Trophoblast cell (in vitro differentiated cells and primary cell): ENCODE measurements around the gene PRDX5.

Source experiments
- DNase-seq, 2 donors: peaks; one replicate each; pipeline ENCODE4 v3.0.0-alpha.2; 2016
- H2AFZ ChIP-seq: 2 replicates; pipeline ENCODE4 v1.6.1; 2013; ENCODE audit warnings: low read length, moderate library complexity, mild to moderate bottlenecking; ENCODE audit not compliant: insufficient read depth, poor library complexity
- H2AK5ac ChIP-seq: 2 replicates; pipeline ENCODE4 v1.6.1; 2013; ENCODE audit warnings: mild to moderate bottlenecking, low read length
- H2BK120ac ChIP-seq: 2 replicates; pipeline ENCODE4 v1.6.1; 2013; ENCODE audit warnings: low read length, mild to moderate bottlenecking, moderate library complexity; ENCODE audit not compliant: insufficient read depth, poor library complexity
- H2BK12ac ChIP-seq: 2 replicates; pipeline ENCODE4 v1.6.1; 2013; ENCODE audit warnings: mild to moderate bottlenecking, low read length, moderate library complexity
- H2BK5ac ChIP-seq: 2 replicates; pipeline ENCODE4 v1.6.1; 2013; ENCODE audit warnings: low read length, low read depth, moderate library complexity, mild to moderate bottlenecking; ENCODE audit not compliant: poor library complexity
- H3K14ac ChIP-seq: 2 replicates; pipeline ENCODE4 v1.6.1; 2013; ENCODE audit warnings: mild to moderate bottlenecking, low read length
- H3K18ac ChIP-seq: 2 replicates; pipeline ENCODE4 v1.6.1; 2013; ENCODE audit warnings: mild to moderate bottlenecking, low read length
- H3K23ac ChIP-seq: 2 replicates; pipeline ENCODE4 v1.6.1; 2013; ENCODE audit warnings: low read length
- H3K27ac ChIP-seq: 2 replicates; pipeline ENCODE4 v1.5.1; 2013; ENCODE audit warnings: low read depth, mild to moderate bottlenecking, inconsistent platforms, low read length, moderate library complexity
- H3K27me3 ChIP-seq: 2 replicates; pipeline ENCODE4 v1.6.1; 2013; ENCODE audit warnings: inconsistent platforms, mild to moderate bottlenecking, low read length, moderate library complexity; ENCODE audit not compliant: insufficient read depth
- H3K36me3 ChIP-seq, 2 experiments: 1 replicate in 1 of 2; 2 replicates in 1 of 2; pipeline ENCODE4 v1.6.1; 2013; ENCODE audit warnings: low read length in 2 of 2, mild to moderate bottlenecking in 2 of 2, moderate library complexity in 1 of 2; ENCODE audit not compliant: insufficient read depth in 2 of 2, control insufficient read depth in 1 of 2
- H3K4ac ChIP-seq: 2 replicates; pipeline ENCODE4 v1.6.1; 2013; ENCODE audit warnings: low read depth, mild to moderate bottlenecking, low read length, moderate library complexity
- H3K4me1 ChIP-seq, 2 experiments: 1 replicate in 1 of 2; 2 replicates in 1 of 2; pipeline ENCODE4 v1.6.1; 2013; ENCODE audit warnings: low read length in 2 of 2, mild to moderate bottlenecking in 2 of 2, moderate library complexity in 1 of 2; ENCODE audit not compliant: insufficient read depth in 2 of 2, control insufficient read depth in 1 of 2
- H3K4me2 ChIP-seq: 2 replicates; pipeline ENCODE4 v1.6.1; 2013; ENCODE audit warnings: inconsistent platforms, mild to moderate bottlenecking, low read length, moderate library complexity
- H3K4me3 ChIP-seq: 2 replicates; pipeline ENCODE4 v1.5.1; 2013; ENCODE audit warnings: mild to moderate bottlenecking, low read depth, low read length, inconsistent platforms
- H3K79me1 ChIP-seq: one replicate; pipeline ENCODE4 v1.6.1; 2013; ENCODE audit warnings: low read length
- H3K79me2 ChIP-seq: 2 replicates; pipeline ENCODE4 v1.6.1; 2013; ENCODE audit warnings: low read length, mild to moderate bottlenecking; ENCODE audit not compliant: control insufficient read depth, insufficient read depth, poor library complexity
- H3K9ac ChIP-seq: 2 replicates; pipeline ENCODE4 v1.6.1; 2013; ENCODE audit warnings: mild to moderate bottlenecking, low read length
- H3K9me3 ChIP-seq: 2 replicates; pipeline ENCODE4 v1.6.1; 2013; ENCODE audit warnings: low read depth, mild to moderate bottlenecking, control low read depth, inconsistent platforms, low read length; ENCODE audit not compliant: insufficient read depth
- H4K12ac ChIP-seq: 2 replicates; pipeline ENCODE4 v1.6.1; 2013; ENCODE audit warnings: low read depth, mild to moderate bottlenecking, low read length, moderate library complexity
- H4K8ac ChIP-seq: 2 replicates; pipeline ENCODE4 v1.6.1; 2013; ENCODE audit warnings: low read depth, mild to moderate bottlenecking, low read length, moderate library complexity
- H4K91ac ChIP-seq: one replicate; pipeline ENCODE4 v1.6.1; 2013; ENCODE audit warnings: low read depth, mild to moderate bottlenecking, low read length, moderate library complexity
- WGBS: extraction: QIAGEN DNeasy Blood & Tissue Kit; methylation state at CpG from one replicate; pipeline ENCODE4 v1.1.7; 2013; ENCODE audit warnings: missing lambda C conversion rate; ENCODE audit not compliant: insufficient read length, insufficient coverage; ENCODE audit errors: extremely low coverage; 5-methylcytosine and 5-hydroxymethylcytosine counted together

Gene PRDX5

GRCh38 chr11:64366751-64367150, 48.8 kb downstream of the PRDX5 start:
- Histone ChIP-seq H3K4ac (no peak overlapping the region), H3K9me3 (peaks cover 2% of the 10 kb centered on the region), H4K91ac (no peak overlapping the region), H3K9ac (no peak overlapping the region), H3K4me2 (no peak overlapping the region), H2BK12ac (no peak overlapping the region), H2BK5ac (no peak overlapping the region), H3K79me1 (no peaks in the 10 kb centered on the region), H3K79me2 (no peaks in the 10 kb centered on the region), H3K4me1 (peaks cover 4% of the 10 kb centered on the region in 2 experiments), H4K8ac (no peak overlapping the region), H3K27ac (no peak overlapping the region), H2AK5ac (no peak overlapping the region), H2AFZ (no peak overlapping the region), H3K18ac (no peak overlapping the region), H4K12ac (no peak overlapping the region), H3K27me3 (no peaks in the 10 kb centered on the region), H3K23ac (no peak overlapping the region), H2BK120ac (no peak overlapping the region), H3K36me3 (peaks cover 63 to 73% of the 10 kb centered on the region in 2 experiments), H3K4me3 (no peak overlapping the region), H3K14ac (no peak overlapping the region)
- no CpG with 5 or more reads among the region's 1 CpG for WGBS
- DNase-seq: peak; percentile 73 to 88

GRCh38 chr11:64367931-64368672, 50.2 kb downstream of the PRDX5 start:
- no peak overlapping the region for H2BK5ac ChIP-seq
- no peak overlapping the region for H3K14ac ChIP-seq
- H3K23ac ChIP-seq: no peak overlapping the region
- H3K18ac ChIP-seq: no peak overlapping the region
- H3K79me2 ChIP-seq: no peaks in the 10 kb centered on the region
- no peak overlapping the region for H2AFZ ChIP-seq
- no peak overlapping the region for H4K12ac ChIP-seq
- H3K4ac ChIP-seq: no peak overlapping the region
- no peak overlapping the region for H2BK120ac ChIP-seq
- peaks cover 4% of the 10 kb centered on the region for H3K9me3 ChIP-seq
- H4K91ac ChIP-seq: no peak overlapping the region
- no peaks in the 10 kb centered on the region for H3K27me3 ChIP-seq
- WGBS: no CpG with 5 or more reads among the region's 46 CpGs
- no peaks in the 10 kb centered on the region for H3K79me1 ChIP-seq
- H3K9ac ChIP-seq: no peak overlapping the region
- peaks cover 56 to 61% of the 10 kb centered on the region in 2 experiments for H3K36me3 ChIP-seq
- H3K4me1 ChIP-seq: peaks cover 4% of the 10 kb centered on the region in 2 experiments
- no peak for DNase-seq
- H2AK5ac ChIP-seq: no peak overlapping the region
- no peak overlapping the region for H4K8ac ChIP-seq
- no peak overlapping the region for H3K27ac ChIP-seq
- H2BK12ac ChIP-seq: no peak overlapping the region
- H3K4me3 ChIP-seq: no peak overlapping the region
- no peak overlapping the region for H3K4me2 ChIP-seq

GRCh38 chr11:64368673-64369074, 50.8 kb downstream of the PRDX5 start:
- Histone ChIP-seq H3K4me3 (no peak overlapping the region), H3K9ac (no peak overlapping the region), H3K4me2 (no peak overlapping the region), H3K79me1 (no peaks in the 10 kb centered on the region), H3K27me3 (no peaks in the 10 kb centered on the region), H4K8ac (no peak overlapping the region), H2BK12ac (no peak overlapping the region), H3K27ac (no peak overlapping the region), H2BK5ac (no peak overlapping the region), H4K91ac (no peak overlapping the region), H2BK120ac (no peak overlapping the region), H4K12ac (no peak overlapping the region), H3K4ac (no peak overlapping the region), H3K36me3 (peaks cover 50 to 55% of the 10 kb centered on the region in 2 experiments), H2AK5ac (no peak overlapping the region), H3K79me2 (no peaks in the 10 kb centered on the region), H2AFZ (no peak overlapping the region), H3K4me1 (peaks cover 4 to 6% of the 10 kb centered on the region in 2 experiments), H3K9me3 (peaks cover 4% of the 10 kb centered on the region), H3K18ac (no peak overlapping the region), H3K14ac (no peak overlapping the region), H3K23ac (no peak overlapping the region)
- no peak for DNase-seq
- WGBS: no CpG with 5 or more reads among the region's 28 CpGs

- Histone ChIP-seq H3K9me3 (peaks cover 4% of the 10 kb centered on the region), H3K4me3 (no peak overlapping the region), H3K14ac (no peak overlapping the region), H3K79me1 (no peaks in the 10 kb centered on the region), H3K23ac (no peak overlapping the region), H4K91ac (no peak overlapping the region), H2AK5ac (no peak overlapping the region), H2BK120ac (no peak overlapping the region), H3K36me3 (peaks cover 50 to 53% of the 10 kb centered on the region in 2 experiments), H3K4me1 (peaks cover 4 to 6% of the 10 kb centered on the region in 2 experiments), H2AFZ (no peak overlapping the region), H3K18ac (no peak overlapping the region), H3K79me2 (no peaks in the 10 kb centered on the region), H2BK5ac (no peak overlapping the region), H3K4ac (no peak overlapping the region), H3K4me2 (no peak overlapping the region), H2BK12ac (no peak overlapping the region), H4K12ac (no peak overlapping the region), H3K9ac (no peak overlapping the region), H3K27me3 (no peaks in the 10 kb centered on the region), H4K8ac (no peak overlapping the region), H3K27ac (no peak overlapping the region)
- no peak for DNase-seq
- no CpG with 5 or more reads among the region's 82 CpGs for WGBS
These were observed 51.8 kb downstream of the PRDX5 start for GRCh38 chr11:64369440-64370421.
